Fibroblast of lung (primary cell): ENCODE data around the gene C6orf163.

Experiments used
- CTCF ChIP-seq, 2 donors: IDR thresholded peaks in 1 of 2; conservative IDR thresholded peaks in 1 of 2; 1 replicate in 1 of 2; 2 replicates in 1 of 2; pipeline ENCODE4 v1.5.1; 2011 to 2012; ENCODE audit warnings: low read length in 2 of 2, control low read depth in 1 of 2, inconsistent platforms in 1 of 2, low read depth in 1 of 2, mild to moderate bottlenecking in 1 of 2
- EZH2 ChIP-seq: IDR thresholded peaks from 2 replicates; pipeline ENCODE4 v1.5.1; 2012; ENCODE audit warnings: low read length, control low read depth, mild to moderate bottlenecking; ENCODE audit errors: missing control alignments

GRCh38 chr6:87297119-87297518 is 47.5 kb upstream of the C6orf163 start:
- no peak for TF ChIP-seq CTCF (conservative IDR thresholded peaks at IDR 0.05 in 1 of 2, IDR thresholded peaks at IDR 0.05 in 1 of 2; ENCODE audit: low read depth in 1 of 2, low read length in 2 of 2)
- TF ChIP-seq EZH2, result no peak
